HG02981 (cell line): ENCODE results near the gene LGI2.
"Not testable (repeated sequence)": the region's sequence is repeated elsewhere in the genome, so short reads cannot be mapped to it uniquely, and the experiment has no call there.

Experiments
- ATAC-seq: cut with Tn5 transposase; IDR thresholded peaks from one replicate; pipeline ENCODE4 v1.9.1; 2021; ENCODE audit warnings: mild to moderate bottlenecking, moderate library complexity; ENCODE audit not compliant: unreplicated experiment

LGI2 gene

GRCh38 chr4:25050370-25051078 is 19.8 kb upstream of the LGI2 start:
- ATAC-seq: no peak

DNA sequence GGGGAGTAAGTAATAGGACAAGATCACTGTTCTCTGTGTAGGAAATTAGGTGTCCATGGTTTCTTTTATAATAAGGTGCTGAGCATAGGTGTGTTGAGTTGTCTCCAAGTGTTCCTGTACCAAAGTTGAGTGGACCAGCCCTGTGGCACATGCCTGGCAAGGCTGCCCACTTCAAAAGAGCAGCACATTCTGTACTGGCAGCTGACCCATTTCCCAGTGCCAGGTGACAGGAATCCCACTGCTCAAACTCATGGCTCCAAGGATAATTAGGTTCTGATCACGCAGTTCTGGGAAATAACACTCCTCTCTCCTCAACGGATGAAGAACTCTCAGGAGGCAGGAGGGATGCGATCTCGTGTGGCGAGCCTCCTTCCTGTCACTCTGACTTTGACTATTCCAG is 12.8 kb upstream of the LGI2 start:
- no peak for ATAC-seq

DNA sequence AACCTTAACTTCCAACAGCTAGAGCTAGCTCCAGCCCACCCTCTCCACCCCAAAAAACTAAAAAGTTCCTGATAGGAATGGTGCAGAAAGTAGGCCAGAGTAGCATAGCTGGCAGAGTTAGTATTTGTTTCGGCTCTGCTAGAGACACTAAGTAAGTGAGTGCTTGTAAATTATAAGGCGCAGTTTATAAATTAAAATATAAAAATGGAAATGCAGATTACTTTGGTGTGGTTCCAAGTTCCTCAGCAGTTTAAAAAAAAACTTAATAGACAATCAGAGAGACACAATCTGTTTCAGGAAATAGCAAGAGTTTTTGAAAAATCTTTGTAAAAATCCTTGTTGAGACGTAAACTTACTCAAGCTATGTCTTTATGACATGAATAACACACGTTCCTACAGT is 2.8 kb upstream of the LGI2 start:
- ATAC-seq: no peak

- no peak for ATAC-seq
Measured at GRCh38 chr4:25032126-25032525, 1.4 kb upstream of the LGI2 start.

DNA sequence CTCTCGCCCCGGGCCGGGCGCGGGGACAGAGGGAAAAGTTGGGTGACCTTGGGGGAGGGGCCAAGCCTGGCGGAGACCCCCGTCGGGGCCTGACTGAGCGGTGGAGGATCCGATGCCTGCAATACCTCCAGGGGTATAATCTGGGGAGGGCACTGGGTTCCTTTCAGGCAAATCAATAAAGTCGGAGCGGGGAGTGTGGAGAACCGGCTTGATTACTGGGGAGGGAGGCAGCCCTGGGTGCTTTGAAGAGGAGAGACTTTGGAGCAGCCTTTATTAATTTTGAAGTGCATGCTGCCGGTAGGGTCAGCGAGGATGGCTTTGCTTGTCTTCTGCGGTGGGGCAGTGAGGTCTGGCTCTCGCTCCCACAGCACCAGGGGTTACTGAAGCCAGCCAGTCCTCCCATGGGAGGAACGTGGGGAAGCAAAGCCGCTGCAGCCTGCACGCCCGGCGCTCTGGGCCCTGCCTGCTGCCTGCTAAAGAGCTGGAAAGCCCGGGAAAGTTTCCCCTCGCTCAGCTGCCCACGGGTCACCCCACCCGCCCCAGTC is 403 bp upstream of the LGI2 start:
- ATAC-seq: no peak

GRCh38 chr4:25029479-25030276 is 1.1 kb downstream of the LGI2 start:
- no peak for ATAC-seq

DNA sequence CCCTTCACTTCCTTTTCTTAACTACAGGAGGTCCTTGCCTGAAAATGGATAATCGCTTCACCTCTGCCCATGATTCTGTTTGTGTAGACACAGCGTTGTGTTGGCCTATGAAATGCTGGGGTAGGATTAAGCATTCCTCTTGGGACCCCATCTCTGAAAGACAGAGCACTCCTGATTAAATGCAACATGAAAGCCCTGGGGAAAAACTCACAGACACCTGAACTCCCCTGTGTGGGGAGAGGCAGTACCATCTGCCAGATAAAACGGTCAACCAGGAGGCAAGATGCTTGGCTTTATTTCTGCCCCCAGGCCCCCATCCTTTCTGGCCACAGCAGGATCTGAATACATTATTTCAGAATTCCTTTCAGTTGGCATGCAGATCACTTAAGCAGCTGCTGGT is 1.9 kb downstream of the LGI2 start:
- ATAC-seq: no peak

GRCh38 chr4:25022766-25023165 is 8.0 kb downstream of the LGI2 start:
- no peak for ATAC-seq

- no peak for ATAC-seq
Measured at GRCh38 chr4:25021216-25021615, 9.5 kb downstream of the LGI2 start.

DNA sequence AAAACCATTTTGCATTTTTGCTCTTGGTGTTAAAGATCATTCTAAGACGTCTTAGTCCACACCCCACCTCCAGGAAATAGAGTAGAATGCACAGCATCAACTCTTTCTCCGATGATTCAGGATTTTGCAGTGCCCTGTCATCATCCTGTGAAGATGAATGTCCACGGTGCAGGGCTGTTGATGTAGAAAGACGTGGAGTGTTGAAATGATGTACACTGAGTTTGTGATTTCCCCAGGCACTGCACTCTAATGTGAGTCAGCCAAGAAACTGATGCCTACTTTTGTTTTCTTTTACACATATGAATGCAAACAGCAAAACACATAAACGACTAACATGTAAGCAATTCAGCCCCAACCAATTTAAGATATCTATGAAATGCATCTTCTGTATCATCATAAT is 10.5 kb downstream of the LGI2 start:
- ATAC-seq: no peak

DNA sequence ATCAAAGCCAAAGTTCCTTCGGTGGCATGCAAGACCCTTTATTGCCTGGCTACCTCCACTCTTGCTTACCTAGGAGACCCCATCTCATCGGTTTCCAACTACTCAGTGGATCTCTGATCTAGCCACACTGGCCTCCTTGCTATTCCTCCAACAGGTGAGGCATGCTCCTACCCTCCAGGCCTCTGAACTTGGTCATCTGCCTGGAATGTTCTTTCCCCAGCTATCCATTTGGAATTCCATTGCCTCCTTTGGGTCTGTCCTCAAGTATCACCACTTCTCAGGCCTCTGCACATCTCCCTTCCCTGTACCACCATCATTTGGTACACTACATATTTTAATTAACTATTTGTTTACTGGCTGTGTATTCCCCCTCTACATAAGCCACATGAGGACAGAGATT is 11.2 kb downstream of the LGI2 start:
- ATAC-seq: no peak

- ATAC-seq: no peak
Measured at GRCh38 chr4:25015012-25015411, 15.7 kb downstream of the LGI2 start.

DNA sequence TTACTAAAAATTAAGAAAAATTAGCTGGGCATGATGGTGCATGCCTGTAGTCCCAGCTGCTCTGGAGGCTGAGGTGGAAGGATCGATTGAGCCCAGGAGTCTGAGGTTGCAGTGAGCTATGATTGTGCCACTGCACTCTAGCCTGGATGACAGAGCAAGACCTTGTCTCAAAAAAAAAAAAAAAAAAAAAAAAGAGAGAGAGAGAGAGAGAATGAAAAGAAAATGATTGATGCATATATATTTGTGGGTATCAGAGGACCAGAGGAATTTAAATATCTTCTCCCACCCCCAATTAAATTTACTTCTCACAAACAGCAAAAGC is 16.1 kb downstream of the LGI2 start:
- not testable (repeated sequence) for ATAC-seq

- ATAC-seq: no peak
Measured at GRCh38 chr4:25013756-25014661, 16.7 kb downstream of the LGI2 start.

DNA sequence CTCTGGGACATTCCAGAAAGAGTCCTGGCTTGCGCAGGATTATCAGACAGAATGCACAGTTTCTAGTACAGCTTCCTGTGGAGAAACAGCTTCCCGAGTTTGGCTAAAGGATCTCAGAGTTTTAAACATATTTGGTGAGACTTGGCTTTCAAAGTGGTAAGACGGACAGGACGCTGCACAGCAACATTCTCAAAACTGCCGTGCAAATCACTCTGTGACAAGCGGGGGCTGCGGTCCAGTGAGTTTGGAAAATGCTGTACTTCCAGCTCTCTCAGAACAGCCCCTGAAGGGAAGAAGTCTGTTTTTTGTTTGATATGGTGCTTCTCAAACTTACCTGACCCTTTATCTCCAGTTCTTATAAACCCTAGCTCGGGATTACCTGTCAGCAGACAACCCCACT is 18.1 kb downstream of the LGI2 start:
- ATAC-seq: no peak

DNA sequence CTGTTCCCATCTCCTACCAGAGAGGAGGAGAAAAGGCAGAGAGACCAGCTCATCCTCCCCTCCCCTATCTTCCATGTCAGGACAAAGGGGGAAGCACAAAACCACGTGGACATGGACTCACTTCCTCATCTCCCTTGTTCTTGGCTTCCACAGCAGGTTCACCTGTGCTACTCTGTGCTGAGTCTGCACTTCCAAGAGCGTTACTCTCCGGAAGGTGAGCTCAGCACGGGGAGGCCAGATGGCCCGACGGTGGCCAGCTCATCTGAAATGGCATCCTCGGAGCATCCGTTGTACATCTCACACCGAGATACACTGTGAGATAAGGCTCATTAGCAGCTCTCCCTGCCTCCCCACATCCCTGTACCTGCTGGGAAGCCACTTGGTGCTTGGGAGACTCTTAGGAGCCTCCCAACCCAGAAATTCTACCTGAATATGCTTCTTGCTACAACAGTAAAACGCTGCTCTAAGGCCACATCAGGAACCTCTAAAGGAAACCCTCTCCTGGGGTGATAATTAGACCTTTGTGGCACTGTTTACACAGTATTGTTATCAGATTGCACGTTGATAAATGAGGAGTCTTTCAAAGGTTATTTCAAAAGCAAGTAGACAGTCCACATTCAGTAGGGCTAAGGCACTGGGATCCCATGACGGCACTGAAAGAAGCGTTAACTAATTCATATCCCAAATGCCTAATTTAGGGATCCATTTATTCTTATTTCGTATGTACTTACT is 19.4 kb downstream of the LGI2 start:
- ATAC-seq: no peak

- ATAC-seq: no peak
Measured at GRCh38 chr4:25007598-25007997, 23.1 kb downstream of the LGI2 start.

DNA sequence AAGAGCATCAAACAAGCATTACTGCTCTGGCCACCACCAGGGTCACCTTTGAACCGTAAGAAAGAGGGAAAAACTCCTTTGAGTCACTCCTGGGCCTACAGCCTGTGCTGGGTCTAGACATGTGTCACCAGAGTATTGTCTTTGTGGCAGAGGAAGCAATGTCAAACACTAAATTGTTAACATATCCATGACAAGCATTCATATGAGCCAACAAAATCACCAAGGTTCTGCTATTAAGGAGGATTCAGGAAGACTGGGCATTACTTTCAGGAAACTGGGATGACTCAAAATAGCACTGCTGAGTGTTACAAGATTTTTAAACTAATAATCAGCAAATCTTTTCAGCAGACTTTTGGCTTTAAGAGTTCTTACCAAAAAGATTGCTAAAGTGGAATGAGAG is 28.1 kb downstream of the LGI2 start:
- no peak for ATAC-seq

DNA sequence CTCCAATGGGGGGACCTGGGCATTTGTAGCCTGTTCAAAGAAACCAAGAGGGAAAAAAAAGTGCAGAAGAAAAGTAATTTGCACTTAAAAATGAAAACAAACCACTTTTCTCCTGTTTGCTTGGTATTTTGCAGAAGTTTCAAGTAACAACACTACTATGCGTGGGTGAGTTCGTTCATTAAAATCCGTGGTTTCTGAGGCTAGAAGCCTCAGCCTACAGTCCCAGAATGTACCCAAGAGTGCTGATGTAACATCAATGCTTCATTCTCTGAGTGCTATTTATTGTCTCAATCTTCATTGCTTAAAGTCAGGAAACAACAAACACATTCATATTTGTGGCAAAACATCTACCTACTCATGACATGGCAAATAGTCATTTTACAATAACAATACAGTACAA is 29.2 kb downstream of the LGI2 start:
- no peak for ATAC-seq

- ATAC-seq: no peak
Measured at GRCh38 chr4:25000639-25001038, 30.1 kb downstream of the LGI2 start.
